NCI-H1092 (cell line): ENCODE results near the gene UBASH3B.

Experiments
- DNase-seq: peaks from one replicate; lab custom pipeline; 2025; lab: John Stamatoyannopoulos, UW

The UBASH3B gene

DNA sequence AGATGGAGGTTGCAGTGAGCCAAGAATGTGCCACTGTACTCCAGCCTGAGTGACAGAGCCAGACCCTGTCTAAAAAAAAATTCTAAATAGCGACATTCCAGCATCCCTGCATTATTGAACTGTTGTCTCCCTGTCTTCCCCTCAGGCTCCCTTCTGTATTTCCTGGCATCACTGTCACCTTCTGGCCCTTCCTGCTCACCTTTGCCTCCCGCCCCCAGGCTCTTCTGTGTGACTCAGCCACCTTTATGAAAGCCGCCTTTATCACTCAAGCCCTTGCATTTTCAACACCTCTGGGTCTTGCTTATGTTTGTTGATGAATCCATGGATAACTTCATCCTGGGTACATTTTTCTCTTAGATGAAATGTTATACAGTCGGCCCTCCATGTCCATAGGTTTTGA, 21.1 kb downstream of the UBASH3B start:
- DNase-seq = no peak

GRCh38 chr11:122677256-122677655, 21.7 kb downstream of the UBASH3B start:
- no peak for DNase-seq

- no peak for DNase-seq
These were observed 22.9 kb downstream of the UBASH3B start for GRCh38 chr11:122678406-122678805.

- DNase-seq = no peak
These were observed 23.9 kb downstream of the UBASH3B start for GRCh38 chr11:122679466-122679865.

DNA sequence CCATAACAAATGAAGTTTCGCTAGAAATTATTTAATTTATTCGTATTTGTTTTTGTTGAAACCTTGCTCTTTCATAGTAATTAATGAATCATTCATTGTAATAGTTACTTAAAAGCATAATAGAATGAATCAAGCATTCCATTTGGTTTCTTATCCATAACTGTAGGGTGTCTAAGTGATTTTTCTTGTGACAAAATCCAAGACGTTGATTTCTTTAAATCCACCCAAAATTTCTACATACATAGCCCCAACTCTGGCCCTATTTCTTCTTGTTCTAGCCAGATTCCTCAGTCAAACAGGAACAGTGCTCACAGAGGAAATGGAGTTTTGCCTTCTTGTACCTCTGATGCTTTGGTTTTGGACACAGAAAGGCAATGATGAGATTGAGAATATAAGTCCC, 25.5 kb downstream of the UBASH3B start:
- no peak for DNase-seq

GRCh38 chr11:122681735-122682134, 26.2 kb downstream of the UBASH3B start:
- no peak for DNase-seq

GRCh38 chr11:122682464-122682863, 26.9 kb downstream of the UBASH3B start:
- no peak for DNase-seq

- DNase-seq = no peak
These were observed 29.5 kb downstream of the UBASH3B start for GRCh38 chr11:122685041-122685440.

DNA sequence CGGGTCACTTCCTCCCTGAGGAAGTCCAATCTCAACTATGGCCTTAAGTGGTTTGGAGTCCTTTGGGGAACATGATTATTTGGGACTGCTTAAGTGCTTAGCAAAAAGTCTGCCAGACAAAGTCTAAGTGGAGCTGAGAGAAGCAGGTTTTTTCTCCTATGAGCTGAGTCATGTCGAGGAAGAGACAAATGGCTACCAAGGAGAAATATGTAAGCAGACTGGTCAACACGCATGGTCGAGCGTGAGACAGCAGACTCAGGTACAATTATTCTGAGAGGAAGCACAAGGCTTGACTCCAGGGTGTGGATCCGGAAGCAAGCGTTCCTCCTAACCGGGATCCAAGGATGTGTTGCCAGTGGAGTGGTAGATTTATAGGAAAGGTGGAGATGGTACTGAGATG, 30.6 kb downstream of the UBASH3B start:
- DNase-seq = no peak

DNA sequence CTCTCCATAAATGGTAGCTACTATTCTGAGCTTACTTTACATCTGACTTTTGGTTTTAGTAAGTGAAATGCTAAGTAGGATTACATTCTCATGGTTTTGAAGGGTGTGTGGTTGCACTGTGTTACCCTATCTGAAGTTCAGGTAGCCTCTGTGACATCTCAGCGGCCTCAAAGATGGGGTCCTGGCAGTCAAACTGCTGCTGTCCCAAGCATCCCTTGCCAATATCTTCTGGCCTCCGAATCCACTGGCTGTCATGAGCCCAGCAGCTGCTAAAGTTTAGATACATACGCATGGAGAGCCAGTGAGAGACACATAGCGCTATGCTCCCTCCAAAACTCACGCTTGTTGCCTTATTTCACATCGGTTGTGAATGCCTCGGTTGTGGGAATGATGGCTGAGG, 34.9 kb downstream of the UBASH3B start:
- no peak for DNase-seq

DNA sequence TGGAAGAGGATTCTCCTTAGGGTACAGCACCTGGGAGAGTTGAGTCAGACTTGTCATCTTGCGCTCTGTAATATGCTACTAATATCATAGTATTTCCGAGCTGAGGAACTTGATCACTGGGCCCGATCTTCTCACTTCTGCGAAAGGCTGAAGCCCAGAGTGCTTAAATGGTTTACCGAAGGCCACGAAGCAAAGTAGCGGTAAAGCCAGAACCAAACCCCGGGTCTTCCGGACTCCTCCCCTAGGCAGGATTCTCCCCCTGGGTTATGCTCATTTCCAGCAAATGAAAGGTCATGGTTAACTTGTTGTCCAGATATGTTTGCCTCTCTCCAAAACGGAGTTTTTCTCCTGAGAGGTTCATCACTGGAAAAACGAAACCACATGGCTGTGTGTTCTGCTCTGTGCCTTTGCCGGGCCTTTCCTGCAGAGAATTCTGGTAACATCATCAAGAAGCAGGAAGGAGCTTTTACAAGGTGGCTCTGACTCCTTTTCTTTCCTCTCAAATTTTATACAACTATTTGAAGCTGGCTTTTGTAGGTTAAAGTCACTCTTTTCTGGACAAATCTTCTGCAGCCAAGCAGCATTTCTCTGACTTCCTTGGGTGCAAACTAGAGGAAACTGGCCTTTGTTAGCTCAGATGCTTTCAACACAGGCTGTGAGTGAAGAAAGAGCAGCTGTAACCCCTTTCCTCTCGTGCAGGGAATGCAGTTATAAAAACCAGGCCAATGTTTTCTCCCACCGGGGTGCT, 35.5 kb downstream of the UBASH3B start:
- no peak for DNase-seq

DNA sequence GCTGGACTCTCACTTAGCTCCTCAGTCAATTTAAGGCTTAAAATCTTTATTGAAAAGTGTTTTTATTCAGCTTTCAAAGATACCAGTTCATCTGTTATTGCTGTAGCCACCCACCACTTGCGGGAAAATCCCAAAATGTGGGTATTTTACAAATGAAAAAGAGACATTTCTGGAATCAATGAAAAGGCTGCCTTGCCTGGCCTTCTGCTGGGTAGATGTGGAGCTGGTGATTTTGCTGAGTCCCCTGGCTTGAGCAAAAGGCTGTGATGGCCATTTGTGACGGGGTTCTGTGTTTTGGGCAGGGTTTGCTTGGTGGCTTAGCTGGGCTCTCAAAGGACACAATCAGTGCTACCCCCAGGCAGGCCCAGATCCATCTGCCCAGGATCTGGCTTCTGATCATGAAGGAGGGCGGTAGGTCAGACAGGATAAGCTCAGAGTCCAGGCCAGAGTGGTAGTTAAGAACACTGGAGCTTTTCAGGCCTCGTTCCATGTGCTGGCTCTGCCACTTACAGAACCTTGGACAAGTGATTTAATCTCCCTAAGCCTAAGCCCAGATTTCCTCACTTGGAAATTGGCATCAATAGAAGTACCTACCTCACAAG, 36.1 kb downstream of the UBASH3B start:
- DNase-seq = no peak

DNA sequence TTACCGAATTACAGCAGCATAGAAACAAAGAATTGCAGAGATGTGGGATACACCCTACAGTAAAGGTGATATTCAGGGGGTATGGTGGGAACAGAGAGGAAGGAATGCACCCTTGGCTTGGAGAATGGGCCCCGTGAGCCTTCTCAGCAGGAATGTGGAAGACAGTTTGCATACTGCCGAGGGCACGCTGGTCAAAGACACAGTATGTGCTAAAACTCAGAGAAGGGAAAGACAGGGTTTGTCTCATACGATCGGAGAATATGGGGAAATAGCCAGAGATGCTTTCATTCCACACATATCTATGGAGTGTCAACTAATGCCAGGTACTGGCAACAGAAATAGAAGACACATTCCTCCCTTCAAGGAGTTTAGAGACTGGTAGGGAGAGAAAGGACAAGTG, 36.9 kb downstream of the UBASH3B start:
- DNase-seq = no peak

DNA sequence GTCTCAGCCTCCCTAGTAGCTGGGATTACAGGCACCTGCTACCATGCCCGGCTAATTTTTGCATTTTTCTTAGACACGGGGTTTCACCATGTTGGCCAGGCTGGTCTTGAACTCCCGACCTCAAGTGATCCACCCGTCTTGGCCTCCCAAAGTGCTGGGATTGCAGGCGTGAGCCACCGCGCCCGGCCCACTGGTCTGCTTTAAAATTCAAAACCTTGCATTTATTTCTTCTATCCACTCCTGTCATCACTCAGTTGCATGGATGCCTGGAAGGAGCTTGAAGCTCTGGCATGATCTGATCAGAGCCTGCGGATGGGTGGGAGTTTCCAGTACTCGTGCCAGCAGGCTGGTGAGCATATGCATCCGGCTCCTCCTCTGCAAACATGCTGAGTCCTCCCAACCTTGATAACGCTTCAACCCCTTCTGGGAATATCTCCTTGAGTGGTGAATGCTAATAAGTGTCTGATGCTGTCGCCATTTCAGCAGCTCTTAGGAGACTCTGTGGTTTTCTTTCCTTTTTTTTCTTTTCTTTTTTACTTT, 39.6 kb downstream of the UBASH3B start:
- no peak for DNase-seq

- no peak for DNase-seq
These were observed 41.1 kb downstream of the UBASH3B start for GRCh38 chr11:122696662-122697061.

DNA sequence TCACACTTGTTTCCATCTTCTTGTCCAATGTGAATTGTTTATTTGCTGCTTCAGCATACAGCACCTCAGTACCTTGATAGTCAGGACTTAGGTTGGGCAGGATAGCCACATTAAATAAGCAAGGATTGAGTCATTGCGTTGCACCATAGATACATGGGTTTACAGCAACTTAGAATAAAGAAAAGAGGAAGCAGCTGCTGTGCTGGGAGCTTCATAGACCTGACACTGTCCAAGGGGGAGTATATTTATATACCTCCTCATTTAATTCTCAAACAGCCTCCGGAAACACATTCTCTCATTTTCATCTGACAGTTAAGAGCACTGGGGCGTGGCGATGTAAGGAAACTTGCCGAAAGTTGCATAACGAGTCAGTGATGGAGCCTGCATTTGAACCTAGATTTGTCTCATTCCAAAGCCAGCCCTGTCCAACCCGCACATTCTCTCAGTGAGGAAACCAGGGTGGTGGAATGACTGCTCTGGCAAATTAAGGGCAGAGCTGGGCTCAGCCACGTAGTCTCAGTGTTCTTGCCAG, 42.2 kb downstream of the UBASH3B start:
- no peak for DNase-seq

DNA sequence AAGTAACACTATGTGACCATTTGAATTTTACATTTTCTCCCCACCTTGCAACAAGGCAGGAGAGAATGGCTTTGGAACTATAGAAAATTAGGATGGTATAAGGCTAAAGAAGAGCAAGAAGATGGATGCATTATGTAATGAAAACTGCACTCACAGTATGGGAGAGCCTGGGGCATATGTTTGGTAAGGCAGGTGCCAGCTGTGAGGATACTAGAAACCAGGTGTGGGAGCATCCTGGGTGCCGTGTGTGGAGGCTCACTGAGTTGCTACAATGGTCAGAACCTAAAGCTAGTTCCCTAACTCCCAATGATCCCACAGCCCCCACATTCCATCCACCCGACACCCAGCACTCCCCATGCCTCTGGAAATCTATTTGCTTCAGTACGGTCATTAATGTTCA, 42.9 kb downstream of the UBASH3B start:
- DNase-seq = no peak

DNA sequence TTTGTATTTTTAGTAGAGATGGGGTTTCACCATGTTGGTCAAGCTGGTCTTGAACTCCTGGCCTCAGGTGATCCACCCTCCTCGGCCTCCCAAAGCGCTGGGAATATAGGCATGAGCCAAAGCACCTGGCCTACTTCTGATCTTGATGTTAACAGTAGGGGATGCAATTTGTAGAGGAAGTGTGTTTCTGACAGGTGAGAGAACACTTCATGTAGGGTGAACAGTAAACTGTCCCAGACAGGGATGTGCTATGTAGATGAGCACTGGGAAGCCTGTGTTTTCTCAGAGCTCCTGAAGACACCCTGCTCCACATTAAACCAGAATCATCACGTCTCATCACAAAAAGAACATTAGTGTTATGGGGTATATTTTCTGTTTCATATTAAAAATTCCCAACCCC, 45.1 kb downstream of the UBASH3B start:
- DNase-seq = no peak

GRCh38 chr11:122701143-122701542, 45.6 kb downstream of the UBASH3B start:
- DNase-seq = no peak

DNA sequence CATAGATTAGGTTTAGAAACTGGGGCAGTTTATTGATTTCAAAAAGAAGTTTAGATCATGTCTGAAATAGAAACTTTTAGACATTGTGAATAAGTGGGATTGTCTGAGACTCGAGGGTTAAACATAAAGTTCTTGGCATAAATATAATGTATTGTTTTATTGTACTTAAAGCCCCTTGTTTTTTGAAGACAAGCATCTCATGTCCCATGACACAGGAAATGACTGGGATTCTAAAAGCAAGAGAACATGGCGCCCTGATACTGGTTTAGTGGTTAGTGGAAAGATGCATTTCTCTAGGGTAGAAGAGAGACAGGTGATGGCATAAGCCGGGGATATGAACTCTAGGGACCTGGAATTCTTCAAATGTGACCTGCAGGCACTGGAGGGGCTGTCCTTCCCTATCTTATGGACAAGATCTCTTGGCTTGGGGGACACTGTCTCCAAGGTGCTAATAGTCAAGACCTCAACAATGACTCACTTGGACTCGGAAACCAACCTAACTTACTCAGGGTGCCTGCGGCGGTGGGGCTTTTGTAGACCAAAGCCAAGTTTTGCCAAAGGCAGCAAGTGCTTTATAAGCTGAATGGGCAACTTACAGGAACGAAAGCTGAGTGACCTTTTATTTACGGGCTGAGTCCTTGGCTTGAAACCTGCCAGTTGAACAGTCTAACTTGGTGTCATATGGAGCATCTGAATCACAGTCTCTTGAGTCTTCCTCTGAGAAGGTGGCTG, 48.2 kb downstream of the UBASH3B start:
- no peak for DNase-seq

DNA sequence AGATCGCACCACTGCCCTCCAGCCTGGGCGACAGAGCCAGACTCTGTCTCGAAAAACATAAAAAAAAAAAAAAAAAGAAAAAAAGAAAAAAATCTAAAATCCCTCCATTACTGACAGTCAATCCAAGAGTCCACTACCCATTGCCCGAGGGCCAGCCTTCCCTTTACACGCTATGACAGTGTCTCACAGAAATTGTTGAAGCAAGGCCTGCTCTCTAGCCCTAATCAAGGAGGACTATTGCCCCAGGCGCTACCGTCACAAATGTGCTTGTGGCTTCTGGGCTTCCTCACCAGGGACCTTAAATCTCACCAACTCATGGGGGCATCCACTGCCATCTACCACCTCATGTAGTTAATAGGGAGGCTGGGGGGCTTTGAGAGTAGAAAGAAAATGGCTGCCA, 49.9 kb downstream of the UBASH3B start:
- DNase-seq = no peak

DNA sequence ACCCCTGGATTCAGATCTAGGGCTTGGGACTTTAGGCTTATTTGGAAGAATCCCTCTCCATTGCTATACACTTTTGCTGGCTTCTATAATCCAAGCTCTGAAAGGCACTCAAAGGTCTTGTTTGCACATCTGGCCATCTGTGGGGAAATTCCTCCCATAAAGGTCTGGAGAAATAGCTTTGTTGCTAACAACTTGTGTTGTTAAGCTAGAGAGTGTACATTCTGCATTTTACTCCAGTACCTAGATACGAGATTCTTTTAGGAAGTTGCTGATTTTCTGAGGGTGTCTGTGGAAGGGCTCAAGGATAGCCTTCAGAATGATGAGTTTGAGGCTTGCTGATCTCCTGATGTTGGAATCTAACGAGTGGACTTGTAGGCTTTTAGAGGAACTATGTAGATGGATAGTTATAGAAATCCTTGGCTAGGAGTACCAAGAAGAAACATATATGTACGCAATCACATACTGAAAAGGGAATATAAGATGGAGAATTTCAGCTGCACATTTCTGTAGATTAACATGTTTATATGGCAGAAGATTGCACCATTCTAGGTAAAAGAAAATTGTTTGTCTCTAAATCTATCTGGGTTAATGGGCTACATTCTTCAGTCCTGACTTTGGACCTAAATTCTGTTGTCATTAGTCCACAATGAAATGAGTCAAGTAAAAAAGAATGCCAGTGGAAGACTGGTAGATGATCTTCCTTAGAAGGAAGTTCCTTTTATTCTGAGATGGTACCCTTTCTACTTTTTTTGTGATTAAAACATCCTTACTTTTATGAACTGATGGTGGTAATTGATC, 51.0 kb downstream of the UBASH3B start:
- no peak for DNase-seq
